Skeletal muscle cell (primary cell): ENCODE measurements around the gene KIAA1217.

Experiments used
- DNase-seq: peaks from one replicate; pipeline ENCODE4 v3.0.0-alpha.2; 2010; ENCODE audit warnings: low read depth
- H3K4me3 ChIP-seq: 2 replicates; pipeline ENCODE4 v1.5.1; 2011; ENCODE audit warnings: low read depth, mild to moderate bottlenecking, control low read depth, low read length, moderate library complexity

The KIAA1217 gene

GRCh38 chr10:24503461-24504320, 294.8 kb downstream of the KIAA1217 start:
- DNase-seq: no peak
- no peak overlapping the region for H3K4me3 ChIP-seq

GRCh38 chr10:24505759-24506158, 296.8 kb downstream of the KIAA1217 start:
- DNase-seq: no peak
- H3K4me3 ChIP-seq: no peak overlapping the region

GRCh38 chr10:24513155-24513554, 304.2 kb downstream of the KIAA1217 start:
- DNase-seq: no peak
- H3K4me3 ChIP-seq: no peak overlapping the region

GRCh38 chr10:24515481-24515880, 306.5 kb downstream of the KIAA1217 start:
- no peak for DNase-seq
- H3K4me3 ChIP-seq: no peak overlapping the region

GRCh38 chr10:24518411-24518810, 309.5 kb downstream of the KIAA1217 start:
- DNase-seq: no peak
- no peak overlapping the region for H3K4me3 ChIP-seq

- H3K4me3 ChIP-seq: no peak overlapping the region
- no peak for DNase-seq
Observed at GRCh38 chr10:24518981-24519597, 310.2 kb downstream of the KIAA1217 start.

GRCh38 chr10:24519950-24520349, 311.0 kb downstream of the KIAA1217 start:
- no peak for DNase-seq
- H3K4me3 ChIP-seq: no peak overlapping the region

GRCh38 chr10:24524314-24524713, 315.4 kb downstream of the KIAA1217 start:
- no peak for DNase-seq
- no peak overlapping the region for H3K4me3 ChIP-seq

GRCh38 chr10:24526085-24526649, 317.2 kb downstream of the KIAA1217 start:
- H3K4me3 ChIP-seq: no peak overlapping the region
- DNase-seq: no peak

- no peak for DNase-seq
Observed at GRCh38 chr10:24528946-24529345, 320.0 kb downstream of the KIAA1217 start.

GRCh38 chr10:24531439-24531838, 322.5 kb downstream of the KIAA1217 start:
- H3K4me3 ChIP-seq: no peak overlapping the region
- no peak for DNase-seq

More at GRCh38 chr10:24528946-24529345, 320.0 kb downstream of the KIAA1217 start:
- no peak overlapping the region for H3K4me3 ChIP-seq

- DNase-seq: no peak
- H3K4me3 ChIP-seq: no peak overlapping the region
Observed at GRCh38 chr10:24533981-24534380, 325.0 kb downstream of the KIAA1217 start.

GRCh38 chr10:24536636-24537035, 327.7 kb downstream of the KIAA1217 start:
- DNase-seq: no peak

GRCh38 chr10:24541239-24541753, 332.4 kb downstream of the KIAA1217 start:
- DNase-seq: no peak
- no peak overlapping the region for H3K4me3 ChIP-seq

More at GRCh38 chr10:24536636-24537035, 327.7 kb downstream of the KIAA1217 start:
- no peak overlapping the region for H3K4me3 ChIP-seq

- H3K4me3 ChIP-seq: no peak overlapping the region
- DNase-seq: no peak
Observed at GRCh38 chr10:24542314-24543270, 333.7 kb downstream of the KIAA1217 start.

GRCh38 chr10:24544776-24545175, 335.8 kb downstream of the KIAA1217 start:
- DNase-seq: no peak
- H3K4me3 ChIP-seq: no peak overlapping the region

GRCh38 chr10:24545585-24545984, 336.6 kb downstream of the KIAA1217 start:
- no peak for DNase-seq

GRCh38 chr10:24550680-24551079, 341.7 kb downstream of the KIAA1217 start:
- no peak for DNase-seq
- H3K4me3 ChIP-seq: no peak overlapping the region

More at GRCh38 chr10:24545585-24545984, 336.6 kb downstream of the KIAA1217 start:
- H3K4me3 ChIP-seq: no peak overlapping the region

GRCh38 chr10:24551161-24551560, 342.2 kb downstream of the KIAA1217 start:
- no peak for DNase-seq
- H3K4me3 ChIP-seq: no peak overlapping the region
